SU-DHL-6 (cell line): Measurements from ENCODE around the gene KRT39.

ENCODE experiments used
- CTCF ChIP-seq: fragments of 200-600 bp; sonication (generic); IDR thresholded peaks from one replicate; pipeline ENCODE4 v1.5.1; 2017; ENCODE audit warnings: antibody characterized with exemption, mild to moderate bottlenecking, low read length, moderate library complexity; ENCODE audit not compliant: insufficient read depth, poor library complexity, severe bottlenecking
- EZH2phosphoT487 ChIP-seq: fragments of 200-600 bp; sonication (generic), shearing (Covaris generic); conservative IDR thresholded peaks from 2 replicates; pipeline ENCODE4 v1.6.1; 2018; ENCODE audit warnings: mild to moderate bottlenecking, antibody characterized with exemption, low read length, moderate library complexity, mixed read lengths

- TF ChIP-seq CTCF (no peak), EZH2phosphoT487 (no peak)
These were observed 17.3 kb downstream of the KRT39 start for GRCh38 chr17:40949418-40949817.
